ENCODE data around the gene NAALADL1.

GRCh38 chr11:65013130-65013887 lies 45.0 kb downstream of the NAALADL1 start:
- TF ChIP-seq CTCF (IDR thresholded peaks at IDR 0.05) (peak; percentile 65 to 93 (median 81)), POLR2A (IDR thresholded peaks at IDR 0.05) (peak; percentile 70 to 86)
